Fibroblast of lung (primary cell): Measurements from ENCODE around the gene CAPG.

ENCODE experiments used
- EZH2 ChIP-seq: IDR thresholded peaks from 2 replicates; pipeline ENCODE4 v1.5.1; 2012; ENCODE audit warnings: low read length, control low read depth, mild to moderate bottlenecking; ENCODE audit errors: missing control alignments
- TF ChIP-seq, protein P1 (sequence below), 2 donors: IDR thresholded peaks in 1 of 2; conservative IDR thresholded peaks in 1 of 2; 1 replicate in 1 of 2; 2 replicates in 1 of 2; pipeline ENCODE4 v1.5.1; 2011 to 2012; ENCODE audit warnings: low read length in 2 of 2, control low read depth in 1 of 2, inconsistent platforms in 1 of 2, low read depth in 1 of 2, mild to moderate bottlenecking in 1 of 2

DNA sequence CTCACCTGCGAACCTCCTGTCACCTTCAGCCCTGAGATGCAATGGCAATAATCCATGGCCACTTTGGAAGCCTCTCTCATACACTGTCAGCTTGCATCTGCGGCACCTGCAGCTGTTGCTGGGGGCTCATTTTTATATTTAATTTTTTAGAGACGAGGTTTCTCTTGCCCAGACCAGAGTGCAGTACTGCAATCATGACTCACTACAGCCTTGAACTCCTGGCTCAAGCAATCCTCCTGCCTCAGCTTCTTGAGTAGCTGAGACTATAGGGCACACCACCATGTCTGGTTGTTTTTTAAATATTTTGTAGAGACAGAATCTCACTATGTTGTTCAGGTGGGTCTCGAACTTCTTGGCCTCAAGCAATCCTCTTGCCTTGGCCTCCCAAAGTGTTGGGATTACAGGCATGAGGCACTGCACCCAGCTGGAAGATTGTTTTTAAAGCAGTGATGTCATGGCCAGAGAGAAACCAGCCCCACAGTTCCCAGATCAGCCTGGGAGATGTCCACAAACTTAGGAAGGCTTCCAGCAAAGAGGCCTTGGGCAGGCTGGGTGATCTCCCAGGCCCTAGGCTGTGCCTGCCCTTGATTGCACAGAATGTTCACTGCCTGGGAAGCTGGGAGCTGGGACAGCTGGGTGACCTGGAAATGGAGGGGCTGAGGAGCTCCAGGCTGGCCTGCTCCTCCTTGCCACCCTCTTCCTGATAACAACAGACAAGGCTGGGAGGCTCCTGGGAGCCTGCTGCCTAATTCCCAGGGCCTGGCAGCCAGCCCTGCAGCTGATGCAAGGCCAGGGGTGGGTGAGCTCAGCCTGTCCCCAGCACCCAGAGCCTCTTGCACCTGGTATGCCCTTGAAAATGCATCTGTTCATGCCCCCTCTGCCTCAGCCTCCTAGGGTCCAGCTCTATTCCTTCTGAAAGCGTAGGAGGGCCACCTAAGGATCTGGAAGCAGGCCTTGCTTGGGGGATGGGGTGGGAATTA, 35.4 kb upstream of the CAPG start:
- TF ChIP-seq, protein P1, sequence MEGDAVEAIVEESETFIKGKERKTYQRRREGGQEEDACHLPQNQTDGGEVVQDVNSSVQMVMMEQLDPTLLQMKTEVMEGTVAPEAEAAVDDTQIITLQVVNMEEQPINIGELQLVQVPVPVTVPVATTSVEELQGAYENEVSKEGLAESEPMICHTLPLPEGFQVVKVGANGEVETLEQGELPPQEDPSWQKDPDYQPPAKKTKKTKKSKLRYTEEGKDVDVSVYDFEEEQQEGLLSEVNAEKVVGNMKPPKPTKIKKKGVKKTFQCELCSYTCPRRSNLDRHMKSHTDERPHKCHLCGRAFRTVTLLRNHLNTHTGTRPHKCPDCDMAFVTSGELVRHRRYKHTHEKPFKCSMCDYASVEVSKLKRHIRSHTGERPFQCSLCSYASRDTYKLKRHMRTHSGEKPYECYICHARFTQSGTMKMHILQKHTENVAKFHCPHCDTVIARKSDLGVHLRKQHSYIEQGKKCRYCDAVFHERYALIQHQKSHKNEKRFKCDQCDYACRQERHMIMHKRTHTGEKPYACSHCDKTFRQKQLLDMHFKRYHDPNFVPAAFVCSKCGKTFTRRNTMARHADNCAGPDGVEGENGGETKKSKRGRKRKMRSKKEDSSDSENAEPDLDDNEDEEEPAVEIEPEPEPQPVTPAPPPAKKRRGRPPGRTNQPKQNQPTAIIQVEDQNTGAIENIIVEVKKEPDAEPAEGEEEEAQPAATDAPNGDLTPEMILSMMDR (conservative IDR thresholded peaks at IDR 0.05 in 1 of 2, IDR thresholded peaks at IDR 0.05 in 1 of 2; ENCODE audit: low read depth in 1 of 2, low read length in 2 of 2) = no peak
- TF ChIP-seq EZH2 = no peak
